ENCODE measurements around the gene COL2A1.
A peak's percentile ranks its signal among the peaks of the same experiment; 100 is the strongest.

COL2A1 gene

GRCh38 chr12:48004053-48004941, at the start of gene COL2A1:
Gene COL2A1 (minus strand): TSS chr12:48004476. CDS start chr12:48004321, 155 bp downstream.
- TF ChIP-seq, protein P1, sequence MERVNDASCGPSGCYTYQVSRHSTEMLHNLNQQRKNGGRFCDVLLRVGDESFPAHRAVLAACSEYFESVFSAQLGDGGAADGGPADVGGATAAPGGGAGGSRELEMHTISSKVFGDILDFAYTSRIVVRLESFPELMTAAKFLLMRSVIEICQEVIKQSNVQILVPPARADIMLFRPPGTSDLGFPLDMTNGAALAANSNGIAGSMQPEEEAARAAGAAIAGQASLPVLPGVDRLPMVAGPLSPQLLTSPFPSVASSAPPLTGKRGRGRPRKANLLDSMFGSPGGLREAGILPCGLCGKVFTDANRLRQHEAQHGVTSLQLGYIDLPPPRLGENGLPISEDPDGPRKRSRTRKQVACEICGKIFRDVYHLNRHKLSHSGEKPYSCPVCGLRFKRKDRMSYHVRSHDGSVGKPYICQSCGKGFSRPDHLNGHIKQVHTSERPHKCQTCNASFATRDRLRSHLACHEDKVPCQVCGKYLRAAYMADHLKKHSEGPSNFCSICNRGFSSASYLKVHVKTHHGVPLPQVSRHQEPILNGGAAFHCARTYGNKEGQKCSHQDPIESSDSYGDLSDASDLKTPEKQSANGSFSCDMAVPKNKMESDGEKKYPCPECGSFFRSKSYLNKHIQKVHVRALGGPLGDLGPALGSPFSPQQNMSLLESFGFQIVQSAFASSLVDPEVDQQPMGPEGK (CRISPR knock-in tag; IDR thresholded peaks at IDR 0.05; ENCODE audit: borderline replicate concordance), result no peak
- TF ChIP-seq ZNF8 (CRISPR knock-in tag; IDR thresholded peaks at IDR 0.05) (no peak), TCF4 (CRISPR knock-in tag; IDR thresholded peaks at IDR 0.05; ENCODE audit: borderline replicate concordance) (no peak), PPARA (CRISPR knock-in tag; IDR thresholded peaks at IDR 0.05; ENCODE audit: borderline replicate concordance) (no peak), BACH2 (CRISPR knock-in tag; IDR thresholded peaks at IDR 0.05; ENCODE audit: borderline replicate concordance) (no peak), CREB5 (CRISPR knock-in tag; IDR thresholded peaks at IDR 0.05; ENCODE audit: low read depth) (no peak), ZNF565 (CRISPR knock-in tag; conservative IDR thresholded peaks at IDR 0.05; ENCODE audit: low read depth) (no peak), ARNTL (CRISPR knock-in tag; IDR thresholded peaks at IDR 0.05; ENCODE audit: borderline replicate concordance, low read depth) (no peak), GLIS3 (CRISPR knock-in tag; IDR thresholded peaks at IDR 0.05) (no peak), SNAI2 (CRISPR knock-in tag; IDR thresholded peaks at IDR 0.05) (no peak)
- peak; percentile 5 for ATAC-seq

DNA sequence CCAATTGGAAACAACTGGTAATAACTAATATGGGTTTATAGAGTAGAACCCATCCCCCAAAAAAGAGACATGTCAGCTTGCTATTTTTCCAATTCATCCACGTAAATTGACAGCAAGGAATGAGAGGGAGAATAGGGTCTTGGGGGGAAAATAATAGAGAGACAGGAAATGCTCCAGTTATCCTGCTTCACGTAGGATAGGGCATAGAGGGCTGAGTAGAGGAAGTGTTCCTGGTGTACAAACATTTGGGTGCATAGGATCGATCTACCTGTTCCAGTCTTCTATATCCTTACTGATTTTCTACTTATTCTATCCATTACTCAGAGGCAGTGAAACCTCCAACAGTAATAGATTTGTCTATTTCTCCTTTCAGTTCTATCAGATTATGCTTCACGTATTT, 49.6 kb upstream of the COL2A1 start:
- TF ChIP-seq ZFP3 (CRISPR knock-in tag; IDR thresholded peaks at IDR 0.05), result no peak
- no peak for TF ChIP-seq RARB (CRISPR knock-in tag; IDR thresholded peaks at IDR 0.05)
- no peak for TF ChIP-seq ESRRG (CRISPR knock-in tag; IDR thresholded peaks at IDR 0.05)
- no peak for TF ChIP-seq ISL1 (CRISPR knock-in tag; IDR thresholded peaks at IDR 0.05)
- TF ChIP-seq ARNTL (CRISPR knock-in tag; IDR thresholded peaks at IDR 0.05; ENCODE audit: borderline replicate concordance, low read depth), result no peak
- ATAC-seq, result no peak

GRCh38 chr12:48053122-48053521, 48.8 kb upstream of the COL2A1 start:
- TF ChIP-seq CSDC2 (CRISPR knock-in tag; IDR thresholded peaks at IDR 0.05) (no peak), CREB5 (CRISPR knock-in tag; IDR thresholded peaks at IDR 0.05; ENCODE audit: low read depth) (no peak)
- TF ChIP-seq, protein P1 (CRISPR knock-in tag; IDR thresholded peaks at IDR 0.05; ENCODE audit: borderline replicate concordance), result no peak
- TF ChIP-seq, protein P2, sequence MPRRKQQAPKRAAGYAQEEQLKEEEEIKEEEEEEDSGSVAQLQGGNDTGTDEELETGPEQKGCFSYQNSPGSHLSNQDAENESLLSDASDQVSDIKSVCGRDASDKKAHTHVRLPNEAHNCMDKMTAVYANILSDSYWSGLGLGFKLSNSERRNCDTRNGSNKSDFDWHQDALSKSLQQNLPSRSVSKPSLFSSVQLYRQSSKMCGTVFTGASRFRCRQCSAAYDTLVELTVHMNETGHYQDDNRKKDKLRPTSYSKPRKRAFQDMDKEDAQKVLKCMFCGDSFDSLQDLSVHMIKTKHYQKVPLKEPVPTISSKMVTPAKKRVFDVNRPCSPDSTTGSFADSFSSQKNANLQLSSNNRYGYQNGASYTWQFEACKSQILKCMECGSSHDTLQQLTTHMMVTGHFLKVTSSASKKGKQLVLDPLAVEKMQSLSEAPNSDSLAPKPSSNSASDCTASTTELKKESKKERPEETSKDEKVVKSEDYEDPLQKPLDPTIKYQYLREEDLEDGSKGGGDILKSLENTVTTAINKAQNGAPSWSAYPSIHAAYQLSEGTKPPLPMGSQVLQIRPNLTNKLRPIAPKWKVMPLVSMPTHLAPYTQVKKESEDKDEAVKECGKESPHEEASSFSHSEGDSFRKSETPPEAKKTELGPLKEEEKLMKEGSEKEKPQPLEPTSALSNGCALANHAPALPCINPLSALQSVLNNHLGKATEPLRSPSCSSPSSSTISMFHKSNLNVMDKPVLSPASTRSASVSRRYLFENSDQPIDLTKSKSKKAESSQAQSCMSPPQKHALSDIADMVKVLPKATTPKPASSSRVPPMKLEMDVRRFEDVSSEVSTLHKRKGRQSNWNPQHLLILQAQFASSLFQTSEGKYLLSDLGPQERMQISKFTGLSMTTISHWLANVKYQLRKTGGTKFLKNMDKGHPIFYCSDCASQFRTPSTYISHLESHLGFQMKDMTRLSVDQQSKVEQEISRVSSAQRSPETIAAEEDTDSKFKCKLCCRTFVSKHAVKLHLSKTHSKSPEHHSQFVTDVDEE (CRISPR knock-in tag; IDR thresholded peaks at IDR 0.05), result no peak
- ATAC-seq, result no peak

DNA sequence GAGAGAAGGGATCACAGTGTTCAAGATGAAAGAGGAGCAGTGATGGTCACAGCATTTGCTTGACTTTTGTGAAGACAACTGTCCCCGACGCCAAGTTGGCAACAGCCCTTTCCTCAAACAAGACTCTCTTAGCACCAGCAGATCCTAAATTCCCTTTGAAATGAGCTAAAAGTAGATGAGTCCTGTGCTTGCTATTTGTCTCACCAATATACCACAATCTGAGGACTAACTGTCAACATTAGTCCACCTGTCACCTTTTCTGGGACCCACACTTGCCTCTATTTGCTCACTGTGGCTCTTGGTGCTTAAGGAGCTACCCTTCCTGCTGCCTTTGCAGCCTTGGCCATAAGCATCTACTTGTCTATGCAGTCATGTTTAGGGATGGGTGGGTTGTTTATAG, 47.4 kb upstream of the COL2A1 start:
- no peak for ATAC-seq
- TF ChIP-seq ZNF8 (CRISPR knock-in tag; IDR thresholded peaks at IDR 0.05) (no peak), ESRRG (CRISPR knock-in tag; IDR thresholded peaks at IDR 0.05) (no peak), ZFP30 (CRISPR knock-in tag; IDR thresholded peaks at IDR 0.05) (no peak), BACH2 (CRISPR knock-in tag; IDR thresholded peaks at IDR 0.05; ENCODE audit: borderline replicate concordance) (no peak), ZFP3 (CRISPR knock-in tag; IDR thresholded peaks at IDR 0.05) (no peak), CSDC2 (CRISPR knock-in tag; IDR thresholded peaks at IDR 0.05) (no peak), ARNTL (CRISPR knock-in tag; IDR thresholded peaks at IDR 0.05; ENCODE audit: borderline replicate concordance, low read depth) (no peak), PPARA (CRISPR knock-in tag; IDR thresholded peaks at IDR 0.05; ENCODE audit: borderline replicate concordance) (no peak)
- TF ChIP-seq, protein P1 (CRISPR knock-in tag; IDR thresholded peaks at IDR 0.05; ENCODE audit: borderline replicate concordance), result no peak
